IPS-11a (cell line): Measurements from ENCODE around the gene GNB5.
"Not testable (repeated sequence)": the region's sequence is repeated elsewhere in the genome, so short reads cannot be mapped to it uniquely, and the experiment has no call there.

Source experiments
- H3K4me3 ChIP-seq: one replicate; pipeline ENCODE4 v1.5.1; 2013; ENCODE audit warnings: low read depth, low read length, control low read depth

The GNB5 gene

GRCh38 chr15:52097180-52097579 is 94.0 kb downstream of the GNB5 start:
- no peak overlapping the region for H3K4me3 ChIP-seq

- not testable (repeated sequence) for H3K4me3 ChIP-seq
Observed at GRCh38 chr15:52096536-52096935, 94.7 kb downstream of the GNB5 start.

DNA sequence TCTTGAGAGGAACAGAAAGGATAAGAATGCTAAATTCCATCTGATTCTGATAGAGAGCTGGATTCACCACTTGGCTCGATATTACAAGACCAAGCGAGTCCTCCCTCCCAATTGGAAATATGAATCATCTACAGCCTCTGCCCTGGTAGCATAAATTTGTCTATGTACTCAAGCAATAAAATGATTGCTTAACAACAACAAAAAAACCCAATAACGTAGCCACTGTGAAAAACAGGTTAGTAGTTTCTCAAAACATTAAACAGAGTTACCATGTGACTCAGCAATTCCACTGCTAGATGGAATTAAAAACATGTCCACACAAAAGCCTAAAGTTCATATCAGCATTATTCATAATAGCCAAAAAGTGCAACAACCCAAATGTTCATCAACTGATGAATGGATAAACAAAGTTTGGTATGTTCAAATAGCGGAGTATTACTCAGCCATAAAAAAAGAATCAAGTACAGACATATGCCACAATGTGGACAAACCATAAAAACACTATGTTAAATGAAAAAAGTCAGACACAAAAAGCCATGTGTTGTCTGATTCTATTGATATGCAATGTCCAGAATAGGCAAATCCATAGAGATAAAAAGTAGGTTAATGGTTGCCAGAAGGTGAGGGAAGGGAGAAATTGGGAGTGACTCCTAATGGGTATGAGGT is 95.5 kb downstream of the GNB5 start:
- H3K4me3 ChIP-seq, result no peak overlapping the region

DNA sequence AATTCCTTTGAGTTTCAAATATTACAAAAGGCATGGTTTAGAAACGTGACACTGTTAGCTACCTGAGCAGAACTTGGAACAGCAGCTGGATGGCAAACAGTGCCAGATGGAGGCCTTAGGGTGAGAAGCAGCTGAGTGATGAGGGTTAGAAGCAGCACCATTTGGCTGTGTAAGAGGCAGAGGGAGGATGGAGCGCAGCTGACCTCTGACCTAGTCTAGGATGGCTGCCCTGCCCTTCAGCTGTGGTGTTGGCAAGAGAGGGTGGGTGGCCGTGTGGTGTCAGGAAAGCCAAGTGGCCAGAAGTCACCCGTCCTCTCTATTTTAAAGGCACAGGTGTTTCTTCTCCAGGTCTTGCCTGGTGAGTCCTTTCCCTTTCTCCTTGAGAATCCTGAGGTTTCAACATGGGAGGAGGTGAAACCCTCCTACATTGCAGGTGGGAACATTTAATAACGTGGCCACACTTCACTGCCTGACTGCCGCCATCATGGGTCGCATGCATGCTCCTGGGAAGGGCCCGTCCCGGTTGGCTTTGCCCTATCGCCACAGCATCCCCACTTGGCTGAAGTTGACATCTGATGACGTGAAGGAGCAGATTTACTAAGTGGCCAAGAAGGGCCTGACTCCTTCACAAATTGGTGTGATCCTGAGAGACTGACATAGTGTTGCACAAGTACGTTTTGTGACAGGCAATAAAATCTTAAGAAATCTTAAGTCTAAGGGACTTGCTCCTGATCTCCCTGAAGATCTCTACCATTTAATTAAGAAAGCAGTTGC is 96.2 kb downstream of the GNB5 start:
- H3K4me3 ChIP-seq, result no peak overlapping the region

DNA sequence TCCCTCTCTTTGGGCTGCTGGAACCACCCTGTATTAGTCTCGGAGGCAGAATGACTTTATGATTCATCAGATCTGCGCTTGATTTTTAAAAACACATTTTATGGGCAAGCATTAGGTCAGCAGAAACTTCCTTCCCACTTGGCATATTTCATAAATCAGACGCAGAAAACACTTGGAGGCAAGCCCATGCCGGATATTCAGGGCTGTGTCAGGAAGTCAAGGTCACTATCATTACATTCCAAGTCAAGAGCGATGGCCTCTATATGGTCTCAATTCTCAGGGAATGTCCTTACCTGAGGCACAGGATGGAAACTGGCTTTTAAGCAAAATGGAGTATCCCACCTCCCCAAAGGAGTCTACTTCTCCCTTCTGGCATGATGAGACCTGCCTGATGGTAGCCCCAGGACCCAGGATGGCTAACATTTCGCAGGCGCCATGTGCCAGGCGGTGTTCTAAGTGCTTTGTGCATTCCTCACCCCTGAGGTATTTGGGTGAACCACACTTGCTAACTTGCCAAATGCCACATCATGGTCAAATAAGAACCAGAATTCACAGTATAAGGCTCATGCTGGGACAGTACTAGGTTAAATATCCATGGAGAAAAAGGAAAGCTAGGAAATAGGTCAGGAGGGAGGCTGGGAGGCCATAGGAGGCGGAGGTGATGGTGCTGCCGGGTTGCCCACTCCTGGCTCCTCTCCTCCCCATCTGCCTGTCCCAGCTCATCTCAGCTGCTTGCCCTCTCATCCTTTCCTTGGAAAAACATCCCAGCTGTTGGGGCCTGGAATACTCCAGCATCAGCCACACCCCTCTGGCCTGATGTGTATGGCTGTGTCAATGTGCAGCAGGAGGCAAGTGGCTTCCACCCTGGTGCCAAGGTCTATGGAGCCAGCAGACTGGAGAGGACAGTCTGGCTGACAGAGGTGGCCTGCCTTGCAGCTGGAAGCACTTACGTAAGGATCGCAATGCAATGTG is 97.4 kb downstream of the GNB5 start:
- no peak overlapping the region for H3K4me3 ChIP-seq

DNA sequence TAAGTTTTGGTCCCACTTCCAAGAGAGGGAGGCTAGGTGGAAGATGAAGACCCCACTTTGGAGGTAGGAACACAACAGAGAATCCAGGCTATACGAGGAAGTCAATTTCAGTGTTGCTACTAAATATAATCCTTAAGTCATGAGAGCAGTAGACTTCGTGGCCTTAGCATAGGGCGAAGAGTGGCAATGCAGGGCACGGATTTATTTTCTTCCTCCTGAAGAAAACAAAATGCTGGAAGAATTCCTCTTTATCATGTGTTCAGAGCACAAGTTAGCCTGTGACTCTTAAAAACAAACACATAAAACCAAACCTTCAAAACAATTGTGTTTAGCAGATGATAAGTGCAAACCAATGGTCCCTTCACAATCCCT is 98.0 kb downstream of the GNB5 start:
- H3K4me3 ChIP-seq, result no peak overlapping the region

DNA sequence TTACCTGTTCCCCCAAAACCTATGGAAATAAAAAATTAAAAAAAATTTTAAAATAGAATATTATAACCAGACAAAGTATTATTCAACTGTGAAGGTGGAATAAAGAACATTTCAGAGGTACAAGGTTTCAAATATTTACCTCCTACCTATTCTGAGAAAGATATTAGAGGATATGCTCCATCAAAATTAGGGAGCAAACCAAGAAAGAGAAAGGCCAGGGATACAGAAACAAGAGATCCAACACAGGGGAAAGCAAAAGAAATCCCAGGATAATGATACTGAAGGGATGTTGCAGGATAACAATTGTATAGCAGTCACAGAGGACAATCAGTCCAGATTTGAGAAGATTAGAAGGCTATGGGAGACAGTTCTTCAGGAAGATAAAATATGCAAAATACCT is 101.0 kb downstream of the GNB5 start:
- H3K4me3 ChIP-seq, result no peak overlapping the region

- no peak overlapping the region for H3K4me3 ChIP-seq
Observed at GRCh38 chr15:52086011-52086786, 105.0 kb downstream of the GNB5 start.

GRCh38 chr15:52085299-52085698 is 105.9 kb downstream of the GNB5 start:
- H3K4me3 ChIP-seq, result no peak overlapping the region

DNA sequence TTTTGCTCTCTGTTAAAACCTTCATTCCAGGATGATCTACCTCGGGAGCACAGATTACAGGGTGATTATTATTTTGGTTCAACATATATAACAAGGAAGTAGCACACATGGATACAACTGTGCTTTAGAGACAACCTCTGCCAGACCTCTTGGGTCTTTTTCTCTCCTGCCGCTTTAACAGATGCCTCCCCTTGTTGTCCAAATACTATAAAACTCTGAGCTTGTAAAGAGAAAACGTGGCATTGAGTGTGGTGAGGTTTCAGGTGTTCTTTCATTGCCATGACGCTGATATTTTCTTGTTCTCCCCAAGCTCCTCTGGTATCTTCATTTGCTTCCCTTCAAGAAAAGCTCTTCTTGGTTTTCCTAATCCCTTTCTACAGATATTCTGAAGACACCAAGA is 107.6 kb downstream of the GNB5 start:
- no peak overlapping the region for H3K4me3 ChIP-seq

DNA sequence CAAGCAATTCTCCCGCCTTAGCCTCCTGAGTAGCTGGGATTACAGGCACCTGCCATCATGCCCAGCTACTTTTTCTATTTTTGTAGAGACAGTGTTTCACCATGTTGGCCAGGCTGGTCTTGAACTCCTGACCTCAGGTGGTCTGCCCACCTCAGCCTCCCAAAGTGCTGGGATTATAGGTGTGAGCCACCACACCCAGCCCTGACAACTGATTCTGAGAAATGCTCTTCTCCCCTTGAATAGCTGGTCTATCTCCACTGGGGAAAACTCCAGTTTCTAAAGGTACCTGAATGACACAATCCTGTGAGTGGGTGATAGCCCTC is 108.2 kb downstream of the GNB5 start:
- not testable (repeated sequence) for H3K4me3 ChIP-seq

- no peak overlapping the region for H3K4me3 ChIP-seq
Observed at GRCh38 chr15:52082197-52083036, 108.8 kb downstream of the GNB5 start.

GRCh38 chr15:52080706-52081392 is 110.3 kb downstream of the GNB5 start:
- no peak overlapping the region for H3K4me3 ChIP-seq

- H3K4me3 ChIP-seq, result no peak overlapping the region
Observed at GRCh38 chr15:52080031-52080430, 111.2 kb downstream of the GNB5 start.

GRCh38 chr15:52078876-52079700 is 112.1 kb downstream of the GNB5 start:
- H3K4me3 ChIP-seq, result no peak overlapping the region

- H3K4me3 ChIP-seq, result no peak overlapping the region
Observed at GRCh38 chr15:52078197-52078875, 112.9 kb downstream of the GNB5 start.

DNA sequence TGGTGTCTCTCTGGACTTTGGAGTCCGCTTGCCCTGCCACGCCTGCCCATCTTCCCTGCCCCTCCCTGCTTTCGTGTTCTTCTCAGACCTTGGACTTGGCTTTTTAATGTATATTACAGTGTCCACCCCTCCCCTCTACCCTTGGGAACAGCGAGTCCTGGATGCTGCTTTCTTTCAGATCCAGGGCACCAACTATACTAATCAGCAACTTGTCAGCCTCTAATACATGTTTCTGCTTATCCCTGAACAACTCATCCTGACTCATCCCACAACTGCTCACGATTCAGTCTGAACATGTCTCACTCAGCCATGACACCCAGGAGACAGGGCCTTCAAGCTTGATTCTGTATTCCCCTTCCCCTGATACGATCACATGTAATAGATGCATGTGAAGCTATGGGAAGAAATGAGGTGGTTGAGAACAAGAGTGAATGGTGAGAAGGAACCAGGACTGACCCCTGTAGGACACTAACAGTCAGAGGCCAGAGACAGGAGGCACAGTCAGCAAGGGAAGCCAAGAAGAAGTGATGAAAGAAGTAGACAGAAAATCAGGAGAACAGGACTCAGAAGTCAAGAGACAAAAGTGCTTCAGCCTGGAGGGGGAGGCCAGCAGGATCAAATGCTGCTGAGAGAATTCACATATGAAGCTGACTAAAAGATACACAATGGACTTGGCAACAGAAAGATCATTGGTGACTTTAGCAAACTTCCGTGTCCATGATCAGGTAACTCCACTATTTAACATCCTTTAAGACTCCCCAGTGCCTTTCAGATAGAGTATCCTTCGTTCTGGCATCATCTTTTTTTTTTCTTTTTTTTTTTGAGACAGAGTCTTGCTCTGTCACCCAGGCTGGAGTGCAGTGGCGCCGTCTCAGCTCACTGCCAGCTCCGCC is 114.1 kb downstream of the GNB5 start:
- no peak overlapping the region for H3K4me3 ChIP-seq
